ENCODE measurements around the gene CYP26C1.

Gene CYP26C1, protein sequence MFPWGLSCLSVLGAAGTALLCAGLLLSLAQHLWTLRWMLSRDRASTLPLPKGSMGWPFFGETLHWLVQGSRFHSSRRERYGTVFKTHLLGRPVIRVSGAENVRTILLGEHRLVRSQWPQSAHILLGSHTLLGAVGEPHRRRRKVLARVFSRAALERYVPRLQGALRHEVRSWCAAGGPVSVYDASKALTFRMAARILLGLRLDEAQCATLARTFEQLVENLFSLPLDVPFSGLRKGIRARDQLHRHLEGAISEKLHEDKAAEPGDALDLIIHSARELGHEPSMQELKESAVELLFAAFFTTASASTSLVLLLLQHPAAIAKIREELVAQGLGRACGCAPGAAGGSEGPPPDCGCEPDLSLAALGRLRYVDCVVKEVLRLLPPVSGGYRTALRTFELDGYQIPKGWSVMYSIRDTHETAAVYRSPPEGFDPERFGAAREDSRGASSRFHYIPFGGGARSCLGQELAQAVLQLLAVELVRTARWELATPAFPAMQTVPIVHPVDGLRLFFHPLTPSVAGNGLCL

DNA sequence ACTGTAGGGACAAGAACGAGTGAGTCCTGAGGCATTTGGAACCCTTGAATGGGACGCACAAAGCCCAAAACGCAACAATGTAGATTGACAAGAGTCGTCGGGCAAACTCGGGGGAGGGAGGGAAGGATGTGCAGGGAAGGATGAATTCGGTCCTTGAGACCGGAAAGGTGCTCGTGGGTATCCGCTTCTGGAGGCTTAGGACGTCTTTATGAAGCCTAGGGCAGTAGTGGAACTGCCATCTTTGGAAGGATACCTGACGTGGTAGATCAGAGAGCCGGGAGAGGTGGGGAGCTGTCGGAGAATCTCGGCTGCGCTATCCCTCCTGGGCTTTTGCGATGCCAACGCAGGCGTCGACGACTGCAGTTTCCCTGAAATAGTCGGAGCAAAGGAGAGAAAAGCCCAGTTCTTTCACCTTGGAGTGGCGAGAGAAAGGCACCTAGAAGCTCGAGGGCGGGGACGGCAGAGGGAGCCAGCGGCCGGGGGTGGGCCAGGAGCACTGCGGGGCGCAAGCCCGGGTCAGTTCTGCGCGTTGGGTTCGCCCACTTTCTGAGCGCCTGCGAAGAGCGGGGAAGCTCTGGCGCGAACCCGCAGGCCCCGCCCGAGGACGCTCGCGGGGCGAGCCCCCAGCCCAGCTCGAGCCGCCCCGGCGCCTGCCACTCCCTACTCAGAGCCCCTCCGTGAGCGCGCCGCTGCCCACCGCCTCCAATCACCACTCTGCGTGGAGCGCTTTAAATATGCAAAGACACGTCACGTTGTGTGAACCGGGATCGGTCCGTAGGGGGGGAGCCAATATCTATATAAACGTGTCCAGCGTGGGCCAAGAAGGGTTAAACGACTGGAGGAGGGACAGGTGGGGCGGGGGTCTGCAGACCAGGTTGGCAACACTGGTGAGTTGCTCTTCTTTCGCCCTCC, at the start of gene CYP26C1:
Gene CYP26C1 (plus strand): TSS at position 824 of the 912 bp plus-strand sequence. CDS start 466 bp downstream, outside the sequence.
- Mint-ChIP-seq H3K4me3 (no peak within 1 kb of the TSS), H3K4me1 (ENCODE audit: low read depth) (peaks cover 24% of the 10 kb centered on the region), H3K36me3 (ENCODE audit: low read depth) (peaks cover 27% of the 10 kb centered on the region), H3K27ac (no peak within 1 kb of the TSS), H3K9me3 (no peaks in the 10 kb centered on the region), H3K27me3 (peaks cover 58% of the 10 kb centered on the region)
- intact Hi-C loops (cut with micrococcal nuclease) = no loop called here

DNA sequence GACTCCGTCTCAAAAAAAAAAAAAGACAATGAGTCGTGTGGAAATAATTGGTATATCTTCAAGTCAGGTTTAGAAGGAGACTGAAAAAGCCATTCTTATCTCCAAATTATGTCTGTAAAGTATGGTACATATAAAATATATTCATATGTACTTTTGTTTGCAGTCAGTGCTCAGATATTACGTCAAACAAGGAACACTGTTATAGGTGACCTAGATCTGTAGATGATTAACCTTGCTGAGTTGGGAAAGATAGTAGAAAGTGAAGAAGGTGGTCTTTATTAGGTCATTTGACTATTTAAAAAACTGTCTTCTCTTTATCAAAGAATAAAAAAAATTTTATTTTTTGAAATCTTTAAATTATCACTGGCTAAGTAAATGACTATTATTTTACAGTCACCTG, 44.9 kb upstream of the CYP26C1 start:
- no peak overlapping the region for H3K27ac Mint-ChIP-seq
- no peaks in the 10 kb centered on the region for H3K27me3 Mint-ChIP-seq
- no peak overlapping the region for H3K4me3 Mint-ChIP-seq
- intact Hi-C loops (cut with micrococcal nuclease) = no loop called here
- peaks cover 33% of the 10 kb centered on the region for H3K36me3 Mint-ChIP-seq (ENCODE audit: low read depth)
- no peaks in the 10 kb centered on the region for H3K4me1 Mint-ChIP-seq (ENCODE audit: low read depth)
- no peaks in the 10 kb centered on the region for H3K9me3 Mint-ChIP-seq

DNA sequence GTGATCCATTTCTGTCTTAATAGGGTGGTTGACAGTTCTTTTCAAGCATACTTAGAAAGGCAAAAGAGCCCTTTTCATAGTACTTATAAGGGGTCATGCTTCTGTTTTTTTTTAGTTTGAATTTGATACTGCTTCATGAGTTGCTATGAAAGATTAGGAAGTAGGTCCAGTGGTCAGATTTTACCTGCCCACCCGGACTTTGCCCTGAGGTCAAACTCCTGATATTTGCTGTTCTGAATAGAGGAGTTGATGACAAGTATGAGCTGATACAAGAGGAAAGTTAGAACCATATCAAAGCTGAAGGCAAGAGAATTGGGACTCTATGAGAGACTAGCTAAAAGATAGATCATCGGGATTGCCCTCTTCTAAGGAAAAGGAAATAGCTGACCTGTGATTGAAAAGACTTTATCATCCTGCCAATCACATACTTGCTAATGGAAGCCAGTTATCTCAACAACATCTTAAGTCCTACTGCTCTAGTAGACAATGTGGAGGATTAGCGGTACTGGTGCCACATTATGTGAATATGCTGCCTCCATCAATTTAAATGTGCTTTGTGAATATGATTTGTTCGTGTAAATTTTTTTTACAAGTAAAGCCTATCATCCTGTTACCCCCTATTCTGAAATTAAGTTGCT, 37.5 kb upstream of the CYP26C1 start:
- H3K27ac Mint-ChIP-seq = no peak overlapping the region
- peaks cover 36% of the 10 kb centered on the region for H3K36me3 Mint-ChIP-seq (ENCODE audit: low read depth)
- H3K9me3 Mint-ChIP-seq = no peaks in the 10 kb centered on the region
- no peaks in the 10 kb centered on the region for H3K27me3 Mint-ChIP-seq
- H3K4me3 Mint-ChIP-seq = no peak overlapping the region
- intact Hi-C loops (cut with micrococcal nuclease) = no loop called here
- no peaks in the 10 kb centered on the region for H3K4me1 Mint-ChIP-seq (ENCODE audit: low read depth)

DNA sequence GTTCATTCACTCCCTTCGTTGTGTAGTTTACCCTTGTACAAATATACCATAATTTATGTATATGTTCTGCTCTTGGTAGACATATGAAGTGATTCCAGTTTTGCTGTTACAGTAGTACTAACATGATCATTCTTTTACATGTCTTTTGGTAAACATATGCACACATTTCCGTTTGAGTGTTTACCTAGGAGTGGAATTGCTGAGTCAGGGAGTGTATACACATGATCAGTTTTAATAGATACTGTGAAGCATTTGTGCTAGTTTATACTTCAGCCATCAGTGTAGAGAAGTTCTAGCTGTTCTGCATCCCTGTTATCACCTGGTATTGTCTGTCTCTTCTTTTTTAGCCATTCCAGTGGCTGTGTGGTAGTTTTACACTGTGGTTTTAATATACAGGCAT, 34.5 kb upstream of the CYP26C1 start:
- Mint-ChIP-seq H3K4me3 (no peak overlapping the region), H3K27ac (no peak overlapping the region), H3K36me3 (ENCODE audit: low read depth) (peaks cover 29% of the 10 kb centered on the region), H3K9me3 (no peaks in the 10 kb centered on the region), H3K27me3 (no peaks in the 10 kb centered on the region), H3K4me1 (ENCODE audit: low read depth) (no peaks in the 10 kb centered on the region)
- intact Hi-C loops (cut with micrococcal nuclease) = no loop called here

DNA sequence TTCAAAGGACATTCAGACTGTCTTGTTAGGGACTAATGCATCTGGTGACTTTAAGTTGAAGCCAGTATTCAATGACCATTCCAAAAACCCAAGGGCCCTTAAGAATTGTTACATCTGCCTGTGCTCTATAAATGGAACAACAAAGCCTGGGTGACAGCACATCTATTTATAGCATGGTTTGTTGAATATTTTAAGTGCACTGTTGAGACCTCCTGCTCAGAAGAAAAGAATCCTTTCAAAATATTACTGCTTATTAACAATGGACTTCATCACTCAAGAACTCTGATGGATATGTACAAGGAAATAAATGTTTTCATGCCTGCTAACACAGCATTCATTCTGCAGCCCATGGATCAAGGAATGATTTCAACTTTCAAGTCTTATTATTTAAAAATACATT, 33.1 kb upstream of the CYP26C1 start:
- Mint-ChIP-seq H3K4me1 (ENCODE audit: low read depth) (no peaks in the 10 kb centered on the region), H3K9me3 (no peaks in the 10 kb centered on the region), H3K4me3 (no peak overlapping the region), H3K36me3 (ENCODE audit: low read depth) (peaks cover 32% of the 10 kb centered on the region), H3K27me3 (no peaks in the 10 kb centered on the region), H3K27ac (no peak overlapping the region)
- intact Hi-C loops (cut with micrococcal nuclease) = no loop called here

DNA sequence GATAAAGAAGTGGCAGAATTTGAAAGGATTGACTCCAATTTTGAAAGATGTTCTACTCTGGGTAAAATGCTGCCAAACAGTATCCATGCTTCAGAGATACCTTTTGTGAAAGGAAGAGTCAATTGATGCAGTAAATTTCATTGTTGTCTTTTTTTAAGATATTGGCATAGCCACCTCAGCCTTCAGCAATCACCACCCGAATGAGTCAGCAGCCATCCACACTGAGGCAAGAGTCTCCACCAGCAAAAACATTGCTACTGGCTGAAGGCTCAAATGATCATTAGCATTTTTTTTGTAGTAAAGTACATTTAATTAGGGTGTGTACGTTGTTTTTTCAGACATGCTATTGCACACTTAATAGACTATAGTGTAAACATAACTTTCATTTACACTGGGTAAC, 31.7 kb upstream of the CYP26C1 start:
- intact Hi-C loops (cut with micrococcal nuclease) = no loop called here
- H3K36me3 Mint-ChIP-seq (ENCODE audit: low read depth) = peaks cover 32% of the 10 kb centered on the region
- no peak overlapping the region for H3K27ac Mint-ChIP-seq
- H3K4me1 Mint-ChIP-seq (ENCODE audit: low read depth) = no peaks in the 10 kb centered on the region
- H3K27me3 Mint-ChIP-seq = no peaks in the 10 kb centered on the region
- no peak overlapping the region for H3K4me3 Mint-ChIP-seq
- no peaks in the 10 kb centered on the region for H3K9me3 Mint-ChIP-seq

DNA sequence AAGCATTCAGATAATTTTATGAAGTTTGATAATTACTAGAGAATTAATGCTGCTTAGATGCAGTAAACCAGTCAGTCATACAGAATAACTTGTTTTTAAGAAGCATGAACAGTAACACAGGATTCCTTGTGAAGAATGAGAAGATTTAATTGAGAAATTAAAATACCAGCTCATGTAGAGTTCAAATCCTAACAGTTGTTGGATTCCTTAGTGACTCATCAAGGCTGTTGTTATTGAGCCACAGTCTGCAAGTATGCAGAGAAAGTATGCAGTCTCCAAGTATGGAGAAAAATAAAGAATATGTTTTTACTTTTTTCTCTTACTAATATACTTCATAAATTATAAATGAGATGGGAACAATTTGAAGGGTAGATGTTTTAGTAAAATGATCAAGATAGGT, 30.2 kb upstream of the CYP26C1 start:
- Mint-ChIP-seq H3K27ac (no peak overlapping the region), H3K36me3 (ENCODE audit: low read depth) (peaks cover 33% of the 10 kb centered on the region), H3K4me1 (ENCODE audit: low read depth) (no peaks in the 10 kb centered on the region), H3K4me3 (no peak overlapping the region), H3K27me3 (no peaks in the 10 kb centered on the region), H3K9me3 (no peaks in the 10 kb centered on the region)
- intact Hi-C loops (cut with micrococcal nuclease) = no loop called here

DNA sequence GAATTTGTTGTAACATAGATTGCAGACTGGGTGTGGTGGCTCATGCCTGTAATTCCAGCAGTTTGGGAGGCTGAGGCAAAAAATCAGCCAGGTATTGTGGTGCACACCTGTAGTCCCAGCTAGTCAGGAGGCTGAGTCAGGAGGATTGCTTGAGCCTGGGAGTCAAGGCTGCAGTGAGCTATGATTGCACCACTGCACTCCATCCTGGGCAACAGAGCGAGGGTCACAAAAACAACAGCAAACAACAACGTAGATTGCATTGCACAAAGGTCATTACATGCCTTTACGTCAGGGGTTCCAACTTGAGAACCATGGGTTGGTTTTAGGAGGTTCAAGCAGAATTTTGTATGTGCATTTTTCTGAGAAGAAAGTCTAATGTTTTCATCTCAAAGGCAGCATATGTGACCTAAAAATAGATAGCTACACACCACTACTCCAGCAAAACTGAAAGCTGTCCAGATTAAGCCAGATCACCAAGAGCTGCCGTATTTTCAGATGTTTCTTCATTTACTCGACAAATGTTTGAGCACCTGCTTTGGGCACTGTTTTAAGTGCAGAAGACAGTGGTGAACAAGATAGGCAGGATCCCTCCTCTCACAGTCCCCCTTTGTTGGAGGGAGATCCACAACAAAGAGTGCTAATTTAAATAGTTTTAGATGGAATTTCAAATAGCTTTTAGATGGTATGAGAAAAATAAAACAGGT, 28.3 kb upstream of the CYP26C1 start:
- H3K36me3 Mint-ChIP-seq (ENCODE audit: low read depth) = peaks cover 20% of the 10 kb centered on the region
- intact Hi-C loops (cut with micrococcal nuclease) = no loop called here
- no peaks in the 10 kb centered on the region for H3K4me1 Mint-ChIP-seq (ENCODE audit: low read depth)
- no peaks in the 10 kb centered on the region for H3K9me3 Mint-ChIP-seq
- no peaks in the 10 kb centered on the region for H3K27me3 Mint-ChIP-seq
- H3K27ac Mint-ChIP-seq = no peak overlapping the region
- no peak overlapping the region for H3K4me3 Mint-ChIP-seq

DNA sequence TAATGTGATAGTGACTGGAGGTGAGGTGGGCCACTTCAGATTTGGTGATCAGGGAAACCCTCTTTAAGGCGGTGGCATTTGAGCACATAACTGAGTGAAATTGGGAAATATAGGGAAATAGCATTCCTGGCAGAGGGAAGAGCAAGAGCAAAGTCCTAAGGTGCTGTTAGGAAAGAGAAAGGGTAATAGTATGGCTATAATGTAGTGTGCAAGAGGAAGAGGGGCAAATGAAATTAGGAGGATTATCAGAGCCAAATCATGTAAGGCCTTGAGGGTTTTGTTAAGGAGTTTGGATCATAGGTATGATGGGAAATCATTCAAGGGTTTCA, 27.8 kb upstream of the CYP26C1 start:
- Mint-ChIP-seq H3K4me1 (ENCODE audit: low read depth) (no peaks in the 10 kb centered on the region), H3K9me3 (no peaks in the 10 kb centered on the region), H3K27me3 (no peaks in the 10 kb centered on the region), H3K4me3 (no peak overlapping the region), H3K27ac (no peak overlapping the region), H3K36me3 (ENCODE audit: low read depth) (peaks cover 17% of the 10 kb centered on the region)
- intact Hi-C loops (cut with micrococcal nuclease) = no loop called here

DNA sequence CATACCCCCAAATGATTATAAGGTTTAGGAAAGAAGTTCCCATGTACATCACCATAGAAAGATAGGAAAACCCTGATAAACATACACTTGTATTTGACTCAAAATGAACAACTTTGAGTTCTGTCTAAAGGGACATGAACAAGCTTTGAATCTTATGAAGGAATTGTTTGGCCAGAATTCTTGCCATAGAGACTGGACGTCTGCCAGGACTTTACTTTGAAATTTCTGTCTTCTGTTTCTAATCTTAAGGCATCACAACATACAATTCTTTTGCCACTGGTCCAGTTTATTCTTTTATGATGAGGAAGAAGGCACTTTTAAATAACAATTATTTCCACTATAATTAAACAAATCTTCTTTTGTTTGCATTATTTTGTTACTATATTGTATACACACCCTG, 26.2 kb upstream of the CYP26C1 start:
- Mint-ChIP-seq H3K27ac (no peak overlapping the region), H3K9me3 (no peaks in the 10 kb centered on the region), H3K27me3 (no peaks in the 10 kb centered on the region), H3K4me1 (ENCODE audit: low read depth) (peaks cover 4% of the 10 kb centered on the region), H3K4me3 (no peak overlapping the region), H3K36me3 (ENCODE audit: low read depth) (peaks cover 14% of the 10 kb centered on the region)
- intact Hi-C loops (cut with micrococcal nuclease) = no loop called here

DNA sequence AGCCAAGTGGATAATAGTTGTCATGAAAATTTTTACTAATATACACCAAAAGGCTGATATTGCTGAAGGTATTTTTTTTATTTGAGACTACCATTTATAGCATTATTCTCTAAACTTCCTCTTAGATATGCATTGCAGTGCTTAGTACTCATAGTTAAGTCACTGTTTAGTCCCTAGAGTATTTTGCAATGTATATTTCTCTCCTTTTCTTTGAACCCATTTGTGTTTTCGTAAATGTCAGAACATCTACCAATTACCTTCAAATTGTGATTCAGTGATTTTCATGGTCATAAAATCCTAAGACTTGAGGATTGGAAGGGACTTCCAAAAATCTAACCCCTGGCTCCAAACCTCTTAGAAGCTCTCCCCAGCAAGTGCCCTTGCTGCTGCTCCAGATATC, 21.5 kb upstream of the CYP26C1 start:
- no peak overlapping the region for H3K27ac Mint-ChIP-seq
- peaks cover 20% of the 10 kb centered on the region for H3K36me3 Mint-ChIP-seq (ENCODE audit: low read depth)
- H3K27me3 Mint-ChIP-seq = no peaks in the 10 kb centered on the region
- intact Hi-C loops (cut with micrococcal nuclease) = no loop called here
- no peak overlapping the region for H3K4me3 Mint-ChIP-seq
- peaks cover 12% of the 10 kb centered on the region for H3K4me1 Mint-ChIP-seq (ENCODE audit: low read depth)
- H3K9me3 Mint-ChIP-seq = no peaks in the 10 kb centered on the region

DNA sequence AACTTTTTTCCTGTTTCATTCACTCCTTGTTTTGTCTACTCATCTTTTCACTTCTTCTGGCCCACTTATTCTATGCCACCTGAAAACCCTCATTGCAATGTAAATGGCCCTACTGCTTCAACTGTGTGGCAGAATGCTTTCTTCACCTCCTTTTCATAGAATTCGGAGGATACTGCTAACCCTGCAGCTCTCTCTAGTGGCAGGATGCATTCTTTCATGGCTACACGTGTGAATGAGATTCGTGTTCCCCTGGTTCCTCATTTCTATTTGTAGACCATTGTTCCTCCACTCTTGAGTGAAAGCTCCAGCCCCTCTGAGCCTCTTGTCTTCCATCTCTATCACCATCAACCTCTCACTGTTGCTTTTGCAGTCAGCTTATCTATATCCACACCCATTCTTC, 20.9 kb upstream of the CYP26C1 start:
- Mint-ChIP-seq H3K27me3 (no peaks in the 10 kb centered on the region), H3K4me1 (ENCODE audit: low read depth) (peaks cover 12% of the 10 kb centered on the region), H3K36me3 (ENCODE audit: low read depth) (peaks cover 20% of the 10 kb centered on the region), H3K9me3 (no peaks in the 10 kb centered on the region), H3K27ac (no peak overlapping the region), H3K4me3 (no peak overlapping the region)
- intact Hi-C loops (cut with micrococcal nuclease) = no loop called here

DNA sequence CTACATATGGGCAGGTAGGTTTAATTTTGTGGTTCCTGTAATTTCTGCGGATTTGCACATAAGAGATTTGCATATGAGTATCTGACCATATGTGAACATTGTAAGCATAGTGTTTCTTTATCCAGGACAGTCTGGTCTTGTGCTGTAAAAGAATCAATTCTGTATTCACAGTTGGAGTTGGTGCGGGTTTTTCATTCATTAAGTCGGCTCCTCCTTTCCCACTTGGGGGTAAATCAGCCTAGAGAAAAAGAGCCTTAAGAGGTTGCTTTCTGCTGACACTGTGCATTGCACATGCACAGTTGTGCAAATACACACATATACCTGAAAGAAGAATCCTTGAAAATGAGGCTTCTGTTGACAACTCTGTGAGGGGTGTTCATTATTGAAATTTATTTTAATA, 6.1 kb upstream of the CYP26C1 start:
- H3K4me3 Mint-ChIP-seq = no peak overlapping the region
- intact Hi-C loops (cut with micrococcal nuclease) = no loop called here
- no peak overlapping the region for H3K27ac Mint-ChIP-seq
- H3K9me3 Mint-ChIP-seq = no peaks in the 10 kb centered on the region
- peaks cover 13% of the 10 kb centered on the region for H3K36me3 Mint-ChIP-seq (ENCODE audit: low read depth)
- H3K4me1 Mint-ChIP-seq (ENCODE audit: low read depth) = no peaks in the 10 kb centered on the region
- H3K27me3 Mint-ChIP-seq = peaks cover 1% of the 10 kb centered on the region

Data from dendritic cell treated with granulocyte-macrophage colony-stimulating factor and Interleukin-4, amounts not matched to agents 40 ng/mL and 50 ng/mL, for 4 days (primary cell).